Measurements from ENCODE around the gene VIPR1. TPM values are rescaled to one million over a fixed set of nuclear protein-coding genes. Genes with fewer than 3 reads are reported as not detected.

Gene VIPR1
- total RNA-seq, 1 experiment from 2014 or later: 9.4 TPM

DNA sequence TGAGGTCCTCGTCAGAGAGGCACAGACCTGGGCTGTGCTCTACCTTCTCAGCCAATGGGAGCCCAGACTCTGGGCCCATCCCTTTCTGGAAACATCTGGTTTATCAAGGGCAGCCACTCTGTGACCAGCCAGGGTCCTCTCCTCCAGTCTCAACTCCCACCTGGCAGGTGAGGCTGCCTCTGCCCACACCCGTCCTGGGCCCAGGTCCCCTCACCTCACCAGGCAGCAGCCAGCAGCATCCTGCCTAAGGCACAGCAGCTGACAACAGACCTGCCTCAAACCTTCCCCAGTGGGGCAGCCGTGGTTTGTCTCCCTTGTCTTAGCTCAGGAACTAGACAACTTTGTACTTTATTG lies 8.7 kb upstream of the VIPR1 start (continued):
- TF ChIP-seq, protein P1, sequence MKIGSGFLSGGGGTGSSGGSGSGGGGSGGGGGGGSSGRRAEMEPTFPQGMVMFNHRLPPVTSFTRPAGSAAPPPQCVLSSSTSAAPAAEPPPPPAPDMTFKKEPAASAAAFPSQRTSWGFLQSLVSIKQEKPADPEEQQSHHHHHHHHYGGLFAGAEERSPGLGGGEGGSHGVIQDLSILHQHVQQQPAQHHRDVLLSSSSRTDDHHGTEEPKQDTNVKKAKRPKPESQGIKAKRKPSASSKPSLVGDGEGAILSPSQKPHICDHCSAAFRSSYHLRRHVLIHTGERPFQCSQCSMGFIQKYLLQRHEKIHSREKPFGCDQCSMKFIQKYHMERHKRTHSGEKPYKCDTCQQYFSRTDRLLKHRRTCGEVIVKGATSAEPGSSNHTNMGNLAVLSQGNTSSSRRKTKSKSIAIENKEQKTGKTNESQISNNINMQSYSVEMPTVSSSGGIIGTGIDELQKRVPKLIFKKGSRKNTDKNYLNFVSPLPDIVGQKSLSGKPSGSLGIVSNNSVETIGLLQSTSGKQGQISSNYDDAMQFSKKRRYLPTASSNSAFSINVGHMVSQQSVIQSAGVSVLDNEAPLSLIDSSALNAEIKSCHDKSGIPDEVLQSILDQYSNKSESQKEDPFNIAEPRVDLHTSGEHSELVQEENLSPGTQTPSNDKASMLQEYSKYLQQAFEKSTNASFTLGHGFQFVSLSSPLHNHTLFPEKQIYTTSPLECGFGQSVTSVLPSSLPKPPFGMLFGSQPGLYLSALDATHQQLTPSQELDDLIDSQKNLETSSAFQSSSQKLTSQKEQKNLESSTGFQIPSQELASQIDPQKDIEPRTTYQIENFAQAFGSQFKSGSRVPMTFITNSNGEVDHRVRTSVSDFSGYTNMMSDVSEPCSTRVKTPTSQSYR (CRISPR knock-in tag; IDR thresholded peaks at IDR 0.05): no peak
- TF ChIP-seq, protein P2, sequence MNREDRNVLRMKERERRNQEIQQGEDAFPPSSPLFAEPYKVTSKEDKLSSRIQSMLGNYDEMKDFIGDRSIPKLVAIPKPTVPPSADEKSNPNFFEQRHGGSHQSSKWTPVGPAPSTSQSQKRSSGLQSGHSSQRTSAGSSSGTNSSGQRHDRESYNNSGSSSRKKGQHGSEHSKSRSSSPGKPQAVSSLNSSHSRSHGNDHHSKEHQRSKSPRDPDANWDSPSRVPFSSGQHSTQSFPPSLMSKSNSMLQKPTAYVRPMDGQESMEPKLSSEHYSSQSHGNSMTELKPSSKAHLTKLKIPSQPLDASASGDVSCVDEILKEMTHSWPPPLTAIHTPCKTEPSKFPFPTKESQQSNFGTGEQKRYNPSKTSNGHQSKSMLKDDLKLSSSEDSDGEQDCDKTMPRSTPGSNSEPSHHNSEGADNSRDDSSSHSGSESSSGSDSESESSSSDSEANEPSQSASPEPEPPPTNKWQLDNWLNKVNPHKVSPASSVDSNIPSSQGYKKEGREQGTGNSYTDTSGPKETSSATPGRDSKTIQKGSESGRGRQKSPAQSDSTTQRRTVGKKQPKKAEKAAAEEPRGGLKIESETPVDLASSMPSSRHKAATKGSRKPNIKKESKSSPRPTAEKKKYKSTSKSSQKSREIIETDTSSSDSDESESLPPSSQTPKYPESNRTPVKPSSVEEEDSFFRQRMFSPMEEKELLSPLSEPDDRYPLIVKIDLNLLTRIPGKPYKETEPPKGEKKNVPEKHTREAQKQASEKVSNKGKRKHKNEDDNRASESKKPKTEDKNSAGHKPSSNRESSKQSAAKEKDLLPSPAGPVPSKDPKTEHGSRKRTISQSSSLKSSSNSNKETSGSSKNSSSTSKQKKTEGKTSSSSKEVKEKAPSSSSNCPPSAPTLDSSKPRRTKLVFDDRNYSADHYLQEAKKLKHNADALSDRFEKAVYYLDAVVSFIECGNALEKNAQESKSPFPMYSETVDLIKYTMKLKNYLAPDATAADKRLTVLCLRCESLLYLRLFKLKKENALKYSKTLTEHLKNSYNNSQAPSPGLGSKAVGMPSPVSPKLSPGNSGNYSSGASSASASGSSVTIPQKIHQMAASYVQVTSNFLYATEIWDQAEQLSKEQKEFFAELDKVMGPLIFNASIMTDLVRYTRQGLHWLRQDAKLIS (CRISPR knock-in tag; IDR thresholded peaks at IDR 0.05; ENCODE audit: borderline replicate concordance): no peak
- no peak for TF ChIP-seq NFATC4 (CRISPR knock-in tag; IDR thresholded peaks at IDR 0.05)
- TF ChIP-seq, protein P3, sequence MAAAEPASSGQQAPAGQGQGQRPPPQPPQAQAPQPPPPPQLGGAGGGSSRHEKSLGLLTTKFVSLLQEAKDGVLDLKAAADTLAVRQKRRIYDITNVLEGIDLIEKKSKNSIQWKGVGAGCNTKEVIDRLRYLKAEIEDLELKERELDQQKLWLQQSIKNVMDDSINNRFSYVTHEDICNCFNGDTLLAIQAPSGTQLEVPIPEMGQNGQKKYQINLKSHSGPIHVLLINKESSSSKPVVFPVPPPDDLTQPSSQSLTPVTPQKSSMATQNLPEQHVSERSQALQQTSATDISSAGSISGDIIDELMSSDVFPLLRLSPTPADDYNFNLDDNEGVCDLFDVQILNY (CRISPR knock-in tag; IDR thresholded peaks at IDR 0.05): no peak

DNA sequence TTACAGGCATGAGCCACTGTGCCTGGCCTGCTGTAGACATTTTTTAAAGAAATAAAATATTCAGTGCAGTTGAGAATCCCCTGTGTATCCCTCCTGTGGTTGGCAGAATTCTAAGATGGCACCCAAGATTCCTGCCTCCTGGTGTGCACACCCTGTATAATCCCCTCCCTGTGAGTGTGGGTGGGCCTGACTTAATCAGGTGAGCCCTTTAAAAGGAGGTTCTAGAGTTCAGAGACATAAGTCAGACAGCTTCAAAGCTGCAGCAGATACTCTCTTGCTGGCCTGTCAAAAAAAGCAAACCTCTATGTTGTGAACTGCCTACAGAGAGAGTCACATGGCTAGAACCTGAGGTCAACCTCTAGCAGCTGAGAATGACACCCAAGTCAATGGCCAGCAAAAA lies 7.0 kb upstream of the VIPR1 start:
- CTCF ChIA-PET: interaction anchor here (0.9 kb wide), 1 partner anchor 41 kb away, joined by 3 read pairs; no protein-coding TSS in a partner anchor
- no peak for ATAC-seq

DNA sequence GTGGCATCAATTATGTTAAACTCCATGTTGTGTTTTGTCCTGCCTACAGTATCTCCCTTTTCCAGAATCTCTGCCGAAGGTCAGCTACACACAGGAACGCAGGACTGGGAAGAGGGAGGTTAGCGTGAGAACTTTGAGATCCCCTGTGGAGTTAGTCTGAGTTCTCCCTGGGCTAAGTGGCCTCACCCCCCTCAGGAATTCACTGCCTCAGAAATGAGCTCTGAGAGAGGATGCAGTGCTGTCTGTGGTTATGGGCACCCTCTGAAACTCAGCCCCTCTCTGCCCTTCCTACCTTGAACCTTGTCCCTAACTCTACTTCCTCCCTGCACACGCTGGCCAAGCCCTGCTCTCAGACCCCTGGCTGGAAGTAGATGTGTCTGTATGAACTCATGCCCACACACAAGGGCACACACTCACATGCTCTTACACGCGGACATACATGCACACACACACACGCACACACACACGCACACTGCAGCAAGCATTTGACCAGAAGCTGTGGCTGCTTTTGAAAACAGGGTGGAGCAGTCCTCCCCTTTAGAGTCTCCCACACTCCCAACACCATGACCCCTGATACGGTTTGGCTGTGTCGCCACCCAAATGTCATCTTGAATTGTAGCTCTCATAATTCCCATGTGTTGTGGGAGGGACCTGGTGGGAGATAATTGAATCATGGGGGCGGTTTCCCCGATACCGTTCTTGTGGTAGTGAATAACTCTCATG lies 5.3 kb upstream of the VIPR1 start:
- Mint-ChIP-seq H3K36me3 (no peaks in the 10 kb centered on the region), H3K9me3 (no peaks in the 10 kb centered on the region), H3K27ac (peak overlapping the region; percentile 58; the same call in 1 of the 2 replicates), H3K4me1 (peaks cover 30% of the 10 kb centered on the region), H3K4me3 (peak overlapping the region; percentile 8; the same call in 1 of the 2 replicates), H3K27me3 (ENCODE audit: low read depth) (peaks cover 54% of the 10 kb centered on the region)
- POLR2A ChIA-PET: no interaction called here
- peak; percentile 65 for ATAC-seq
- peak; percentile 63 for DNase-seq (ENCODE audit: low spot score)
- CTCF ChIA-PET: interaction anchor here (0.6 to 1.4 kb wide), 11 partner anchors 20 to 306 kb away, joined by 3 to 16 read pairs (median 4); no protein-coding TSS in a partner anchor
- TF ChIP-seq, protein P4, sequence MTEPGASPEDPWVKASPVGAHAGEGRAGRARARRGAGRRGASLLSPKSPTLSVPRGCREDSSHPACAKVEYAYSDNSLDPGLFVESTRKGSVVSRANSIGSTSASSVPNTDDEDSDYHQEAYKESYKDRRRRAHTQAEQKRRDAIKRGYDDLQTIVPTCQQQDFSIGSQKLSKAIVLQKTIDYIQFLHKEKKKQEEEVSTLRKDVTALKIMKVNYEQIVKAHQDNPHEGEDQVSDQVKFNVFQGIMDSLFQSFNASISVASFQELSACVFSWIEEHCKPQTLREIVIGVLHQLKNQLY (CRISPR knock-in tag; IDR thresholded peaks at IDR 0.05): no peak
- TF ChIP-seq, protein P5, sequence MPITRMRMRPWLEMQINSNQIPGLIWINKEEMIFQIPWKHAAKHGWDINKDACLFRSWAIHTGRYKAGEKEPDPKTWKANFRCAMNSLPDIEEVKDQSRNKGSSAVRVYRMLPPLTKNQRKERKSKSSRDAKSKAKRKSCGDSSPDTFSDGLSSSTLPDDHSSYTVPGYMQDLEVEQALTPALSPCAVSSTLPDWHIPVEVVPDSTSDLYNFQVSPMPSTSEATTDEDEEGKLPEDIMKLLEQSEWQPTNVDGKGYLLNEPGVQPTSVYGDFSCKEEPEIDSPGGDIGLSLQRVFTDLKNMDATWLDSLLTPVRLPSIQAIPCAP (CRISPR knock-in tag; IDR thresholded peaks at IDR 0.05): no peak
- TF ChIP-seq NR3C1 (CRISPR knock-in tag; conservative IDR thresholded peaks at IDR 0.05; ENCODE audit: low read depth) (no peak), ZNF121 (CRISPR knock-in tag; IDR thresholded peaks at IDR 0.05) (peak; percentile 9; the same call in 1 of the 2 replicates), MXD4 (CRISPR knock-in tag; IDR thresholded peaks at IDR 0.05; ENCODE audit: borderline replicate concordance) (no peak), TEAD1 (CRISPR knock-in tag; IDR thresholded peaks at IDR 0.05) (peak; percentile 87; the same call in 1 of the 2 replicates)
- TF ChIP-seq, protein P6, sequence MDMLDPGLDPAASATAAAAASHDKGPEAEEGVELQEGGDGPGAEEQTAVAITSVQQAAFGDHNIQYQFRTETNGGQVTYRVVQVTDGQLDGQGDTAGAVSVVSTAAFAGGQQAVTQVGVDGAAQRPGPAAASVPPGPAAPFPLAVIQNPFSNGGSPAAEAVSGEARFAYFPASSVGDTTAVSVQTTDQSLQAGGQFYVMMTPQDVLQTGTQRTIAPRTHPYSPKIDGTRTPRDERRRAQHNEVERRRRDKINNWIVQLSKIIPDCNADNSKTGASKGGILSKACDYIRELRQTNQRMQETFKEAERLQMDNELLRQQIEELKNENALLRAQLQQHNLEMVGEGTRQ (CRISPR knock-in tag; IDR thresholded peaks at IDR 0.05): no peak

More for the DNA sequence above, 7.0 kb upstream of the VIPR1 start:
- H3K36me3 Mint-ChIP-seq: no peaks in the 10 kb centered on the region
- H3K9me3 Mint-ChIP-seq: no peaks in the 10 kb centered on the region
- POLR2A ChIA-PET: no interaction called here
- DNase-seq (ENCODE audit: low spot score): no peak
- TF ChIP-seq, protein P7, sequence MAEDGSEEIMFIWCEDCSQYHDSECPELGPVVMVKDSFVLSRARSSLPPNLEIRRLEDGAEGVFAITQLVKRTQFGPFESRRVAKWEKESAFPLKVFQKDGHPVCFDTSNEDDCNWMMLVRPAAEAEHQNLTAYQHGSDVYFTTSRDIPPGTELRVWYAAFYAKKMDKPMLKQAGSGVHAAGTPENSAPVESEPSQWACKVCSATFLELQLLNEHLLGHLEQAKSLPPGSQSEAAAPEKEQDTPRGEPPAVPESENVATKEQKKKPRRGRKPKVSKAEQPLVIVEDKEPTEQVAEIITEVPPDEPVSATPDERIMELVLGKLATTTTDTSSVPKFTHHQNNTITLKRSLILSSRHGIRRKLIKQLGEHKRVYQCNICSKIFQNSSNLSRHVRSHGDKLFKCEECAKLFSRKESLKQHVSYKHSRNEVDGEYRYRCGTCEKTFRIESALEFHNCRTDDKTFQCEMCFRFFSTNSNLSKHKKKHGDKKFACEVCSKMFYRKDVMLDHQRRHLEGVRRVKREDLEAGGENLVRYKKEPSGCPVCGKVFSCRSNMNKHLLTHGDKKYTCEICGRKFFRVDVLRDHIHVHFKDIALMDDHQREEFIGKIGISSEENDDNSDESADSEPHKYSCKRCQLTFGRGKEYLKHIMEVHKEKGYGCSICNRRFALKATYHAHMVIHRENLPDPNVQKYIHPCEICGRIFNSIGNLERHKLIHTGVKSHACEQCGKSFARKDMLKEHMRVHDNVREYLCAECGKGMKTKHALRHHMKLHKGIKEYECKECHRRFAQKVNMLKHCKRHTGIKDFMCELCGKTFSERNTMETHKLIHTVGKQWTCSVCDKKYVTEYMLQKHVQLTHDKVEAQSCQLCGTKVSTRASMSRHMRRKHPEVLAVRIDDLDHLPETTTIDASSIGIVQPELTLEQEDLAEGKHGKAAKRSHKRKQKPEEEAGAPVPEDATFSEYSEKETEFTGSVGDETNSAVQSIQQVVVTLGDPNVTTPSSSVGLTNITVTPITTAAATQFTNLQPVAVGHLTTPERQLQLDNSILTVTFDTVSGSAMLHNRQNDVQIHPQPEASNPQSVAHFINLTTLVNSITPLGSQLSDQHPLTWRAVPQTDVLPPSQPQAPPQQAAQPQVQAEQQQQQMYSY (CRISPR knock-in tag; IDR thresholded peaks at IDR 0.05): no peak
- H3K27ac Mint-ChIP-seq: no peak overlapping the region
- peaks cover 37% of the 10 kb centered on the region for H3K27me3 Mint-ChIP-seq (ENCODE audit: low read depth)
- H3K4me3 Mint-ChIP-seq: no peak overlapping the region
- H3K4me1 Mint-ChIP-seq: peaks cover 28% of the 10 kb centered on the region
